Neural progenitor cell (in vitro differentiated cells): ENCODE measurements around the gene CHCHD10. TPM values are rescaled to one million over a fixed set of nuclear protein-coding genes. Genes with fewer than 3 reads are reported as not detected.

Experiments used
- DNase-seq: peaks from one replicate; pipeline ENCODE4 v3.0.0-alpha.2; 2016; ENCODE audit warnings: low spot score
- H2AFZ ChIP-seq: fragments of 200-600 bp; sonication (generic); replicated peaks from 2 replicates; pipeline ENCODE4 v1.6.1; 2016; ENCODE audit warnings: antibody characterized with exemption
- H3F3A ChIP-seq: fragments of 200-600 bp; sonication (generic); 2 replicates; pipeline ENCODE4 v1.6.1; 2016; ENCODE audit warnings: antibody characterized with exemption, low read depth
- H3K27ac ChIP-seq: fragments of 200-600 bp; sonication (generic); 2 replicates; pipeline ENCODE4 v1.5.1; 2016; ENCODE audit warnings: mild to moderate bottlenecking
- H3K27me3 ChIP-seq: fragments of 200-600 bp; sonication (generic); 2 replicates; pipeline ENCODE4 v1.6.1; 2016; ENCODE audit warnings: mild to moderate bottlenecking, moderate library complexity
- H3K36me3 ChIP-seq: fragments of 200-600 bp; sonication (generic); 2 replicates; pipeline ENCODE4 v1.5.1; 2016
- H3K4me1 ChIP-seq: fragments of 200-600 bp; sonication (generic); 2 replicates; pipeline ENCODE4 v1.6.1; 2016; ENCODE audit warnings: mixed run types
- H3K4me2 ChIP-seq: fragments of 200-600 bp; sonication (generic); 2 replicates; pipeline ENCODE4 v1.6.1; 2016
- H3K4me3 ChIP-seq: fragments of 200-600 bp; sonication (generic); 2 replicates; pipeline ENCODE4 v1.5.1; 2016
- H3K79me2 ChIP-seq: fragments of 200-600 bp; sonication (generic); 2 replicates; pipeline ENCODE4 v1.6.1; 2016; ENCODE audit warnings: low read depth
- H3K9ac ChIP-seq: fragments of 200-600 bp; sonication (generic); 2 replicates; pipeline ENCODE4 v1.6.1; 2016
- H3K9me3 ChIP-seq: fragments of 200-600 bp; sonication (generic); 2 replicates; pipeline ENCODE4 v1.5.1; 2016; ENCODE audit warnings: low read depth
- H4K20me1 ChIP-seq: fragments of 200-600 bp; sonication (generic); 2 replicates; pipeline ENCODE4 v1.6.1; 2016; ENCODE audit warnings: low read depth
- H3K27ac Mint-ChIP-seq: 3 replicates; pipeline ENCODE4 v1.8.0; 2021; ENCODE audit warnings: mixed read lengths
- H3K27me3 Mint-ChIP-seq: 2 replicates; pipeline ENCODE4 v1.8.0; 2022; ENCODE audit warnings: low read depth, mild to moderate bottlenecking, inconsistent platforms, moderate library complexity, mixed read lengths; ENCODE audit not compliant: insufficient read depth
- H3K36me3 Mint-ChIP-seq: 3 replicates; pipeline ENCODE4 v1.8.0; 2021; ENCODE audit warnings: mixed read lengths
- H3K4me1 Mint-ChIP-seq: 3 replicates; pipeline ENCODE4 v1.8.0; 2021; ENCODE audit warnings: mixed read lengths
- H3K4me3 Mint-ChIP-seq: 3 replicates; pipeline ENCODE4 v1.8.0; 2021; ENCODE audit warnings: mild to moderate bottlenecking, moderate library complexity, mixed read lengths
- H3K9me3 Mint-ChIP-seq: 3 replicates; pipeline ENCODE4 v1.8.0; 2020; ENCODE audit warnings: mixed read lengths
- CTCF ChIP-seq: fragments of 200-600 bp; sonication (generic); IDR thresholded peaks from 2 replicates; pipeline ENCODE4 v1.5.1; 2017; ENCODE audit warnings: antibody characterized with exemption, mild to moderate bottlenecking
- EZH2 ChIP-seq: fragments of 200-600 bp; sonication (generic); IDR thresholded peaks from 2 replicates; pipeline ENCODE4 v1.6.1; 2017; ENCODE audit warnings: antibody characterized with exemption, mild to moderate bottlenecking, moderate library complexity
- EZH2phosphoT487 ChIP-seq: fragments of 200-600 bp; sonication (generic); IDR thresholded peaks from 2 replicates; pipeline ENCODE4 v1.6.1; 2017; ENCODE audit warnings: antibody characterized with exemption
- total RNA-seq: library from RNA; depleted of rRNA; stranded (reverse); fragments of >200 nt; gene quantifications from 2 replicates; pipeline ENCODE4 v1.2.3, GENCODE V29; 2015; ENCODE audit warnings: low replicate concordance

Gene CHCHD10
- total RNA-seq, 1 donor from 2014 or later, result 9.1 TPM

- Histone ChIP-seq H3K9me3 (no peaks in the 10 kb centered on the region), H2AFZ (peak within 1 kb of the TSS; percentile 77), H3K27me3 (no peaks in the 10 kb centered on the region), H3K79me2 (peaks cover 47% of the 10 kb centered on the region), H3K36me3 (no peaks in the 10 kb centered on the region), H3K4me2 (peak within 1 kb of the TSS; percentile 91), H4K20me1 (peaks cover 47% of the 10 kb centered on the region), H3K9ac (peak within 1 kb of the TSS; percentile 91), H3F3A (peaks cover 16% of the 10 kb centered on the region), H3K27ac (peak within 1 kb of the TSS; percentile 97), H3K4me3 (peak within 1 kb of the TSS; percentile 78), H3K4me1 (peaks cover 24% of the 10 kb centered on the region)
- TF ChIP-seq EZH2phosphoT487, result no peak
- TF ChIP-seq EZH2, result no peak
- no peak for TF ChIP-seq CTCF
- H3K27me3 Mint-ChIP-seq, result no peaks in the 10 kb centered on the region
- peaks cover 7% of the 10 kb centered on the region for H3K36me3 Mint-ChIP-seq
- peaks cover 27% of the 10 kb centered on the region for H3K4me1 Mint-ChIP-seq
- DNase-seq, result peak; percentile 95
- H3K9me3 Mint-ChIP-seq, result no peaks in the 10 kb centered on the region
- H3K4me3 Mint-ChIP-seq, result peak within 1 kb of the TSS; percentile 93
- H3K27ac Mint-ChIP-seq, result peak within 1 kb of the TSS; percentile 99
These were observed 19.2 kb upstream of the CHCHD10 start, which contains the start of gene SMARCB1 for GRCh38 chr22:23786752-23787599. Gene SMARCB1 (plus strand): TSS chr22:23786966. CDS start chr22:23787170, 204 bp downstream.

- Histone ChIP-seq H3K79me2 (peaks cover 40% of the 10 kb centered on the region), H4K20me1 (peaks cover 40% of the 10 kb centered on the region), H2AFZ (peak overlapping the region; percentile 77), H3K4me2 (peak overlapping the region; percentile 91), H3K36me3 (no peaks in the 10 kb centered on the region), H3K27me3 (no peaks in the 10 kb centered on the region), H3F3A (peaks cover 16% of the 10 kb centered on the region), H3K4me3 (peak overlapping the region; percentile 78), H3K9me3 (no peaks in the 10 kb centered on the region), H3K27ac (peak overlapping the region; percentile 97), H3K4me1 (peaks cover 24% of the 10 kb centered on the region), H3K9ac (no peak overlapping the region)
- Mint-ChIP-seq H3K4me3 (peak overlapping the region; percentile 93), H3K27ac (peak overlapping the region; percentile 99), H3K4me1 (peaks cover 31% of the 10 kb centered on the region), H3K27me3 (peaks cover 1% of the 10 kb centered on the region), H3K9me3 (no peaks in the 10 kb centered on the region), H3K36me3 (peaks cover 7% of the 10 kb centered on the region)
- TF ChIP-seq EZH2 (no peak), CTCF (no peak), EZH2phosphoT487 (no peak)
- DNase-seq, result no peak
These were observed 18.5 kb upstream of the CHCHD10 start for GRCh38 chr22:23786261-23786710.

GRCh38 chr22:23784215-23784732, 16.5 kb upstream of the CHCHD10 start:
- Histone ChIP-seq H3K9me3 (no peaks in the 10 kb centered on the region), H3K27ac (no peak overlapping the region), H3K4me2 (no peak overlapping the region), H3K9ac (no peak overlapping the region), H4K20me1 (peaks cover 20% of the 10 kb centered on the region), H2AFZ (no peak overlapping the region), H3K79me2 (peaks cover 20% of the 10 kb centered on the region), H3K36me3 (no peaks in the 10 kb centered on the region), H3K4me1 (peaks cover 21% of the 10 kb centered on the region), H3K4me3 (no peak overlapping the region), H3K27me3 (no peaks in the 10 kb centered on the region), H3F3A (peaks cover 16% of the 10 kb centered on the region)
- TF ChIP-seq CTCF (no peak), EZH2phosphoT487 (no peak), EZH2 (no peak)
- Mint-ChIP-seq H3K4me1 (peaks cover 26% of the 10 kb centered on the region), H3K9me3 (no peaks in the 10 kb centered on the region), H3K4me3 (no peak overlapping the region), H3K27ac (no peak overlapping the region), H3K27me3 (peaks cover 4% of the 10 kb centered on the region), H3K36me3 (peaks cover under 1% of the 10 kb centered on the region)
- DNase-seq, result no peak
